Measurements from ENCODE around the gene CCT3.

CCT3 gene

DNA sequence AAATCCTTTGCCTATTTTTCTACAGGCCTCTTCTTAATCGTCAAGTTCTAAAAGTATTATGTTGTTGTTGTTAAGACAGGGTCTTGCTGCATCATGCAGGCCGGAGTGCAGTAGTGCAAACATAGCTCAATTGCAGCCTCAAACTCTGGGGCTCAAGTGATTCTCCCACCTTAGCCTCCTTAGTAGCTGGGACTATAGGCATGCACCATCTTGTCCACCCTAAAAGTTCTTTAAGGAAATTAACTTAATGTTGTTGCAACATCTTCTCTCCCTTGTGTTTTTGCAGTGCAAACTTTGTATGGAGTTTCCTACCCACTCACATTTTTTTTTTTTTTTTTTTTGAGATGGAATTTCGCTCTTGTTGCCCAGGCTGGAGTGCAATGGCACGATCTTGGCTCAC is 34.9 kb downstream of the CCT3 start:
- no peak overlapping the region for H3K4me3 ChIP-seq (ENCODE audit: low read depth, low read length)
- no peak for DNase-seq (ENCODE audit: low read depth, low spot score)
- TF ChIP-seq, protein P1, sequence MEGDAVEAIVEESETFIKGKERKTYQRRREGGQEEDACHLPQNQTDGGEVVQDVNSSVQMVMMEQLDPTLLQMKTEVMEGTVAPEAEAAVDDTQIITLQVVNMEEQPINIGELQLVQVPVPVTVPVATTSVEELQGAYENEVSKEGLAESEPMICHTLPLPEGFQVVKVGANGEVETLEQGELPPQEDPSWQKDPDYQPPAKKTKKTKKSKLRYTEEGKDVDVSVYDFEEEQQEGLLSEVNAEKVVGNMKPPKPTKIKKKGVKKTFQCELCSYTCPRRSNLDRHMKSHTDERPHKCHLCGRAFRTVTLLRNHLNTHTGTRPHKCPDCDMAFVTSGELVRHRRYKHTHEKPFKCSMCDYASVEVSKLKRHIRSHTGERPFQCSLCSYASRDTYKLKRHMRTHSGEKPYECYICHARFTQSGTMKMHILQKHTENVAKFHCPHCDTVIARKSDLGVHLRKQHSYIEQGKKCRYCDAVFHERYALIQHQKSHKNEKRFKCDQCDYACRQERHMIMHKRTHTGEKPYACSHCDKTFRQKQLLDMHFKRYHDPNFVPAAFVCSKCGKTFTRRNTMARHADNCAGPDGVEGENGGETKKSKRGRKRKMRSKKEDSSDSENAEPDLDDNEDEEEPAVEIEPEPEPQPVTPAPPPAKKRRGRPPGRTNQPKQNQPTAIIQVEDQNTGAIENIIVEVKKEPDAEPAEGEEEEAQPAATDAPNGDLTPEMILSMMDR (IDR thresholded peaks at IDR 0.05; ENCODE audit: low read depth, low read length), result no peak
- in situ Hi-C loops (cut with HindIII; ENCODE audit: low sequenced_read_pairs), result no loop called here

DNA sequence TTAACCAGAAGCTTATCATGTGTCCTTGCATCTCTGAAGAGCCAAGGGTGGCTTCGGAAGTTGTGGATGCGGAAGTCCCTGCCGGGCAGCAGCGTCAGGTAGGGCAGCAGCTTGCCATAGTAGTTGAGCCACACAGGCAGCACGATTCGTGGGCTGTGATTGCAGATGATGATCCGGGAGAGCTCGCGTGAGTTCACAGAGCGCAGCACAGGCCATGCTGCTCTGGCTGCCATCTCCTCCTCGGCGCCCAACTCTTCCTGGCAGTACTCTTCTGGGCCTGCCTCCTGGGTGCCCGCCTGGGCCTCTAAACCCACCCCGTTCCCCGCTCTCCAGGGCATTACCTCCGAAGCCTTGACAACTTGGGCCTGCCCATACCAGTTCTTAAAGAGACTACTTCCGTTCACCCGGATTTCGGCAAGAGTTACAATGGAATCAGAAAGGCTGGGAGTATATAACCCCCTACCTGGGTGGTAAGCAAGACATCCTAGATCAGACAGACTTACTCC is 39.2 kb downstream of the CCT3 start, which contains the start of gene VHLL:
VHLL (minus strand) TSS at position 456 of the 506 bp plus-strand sequence; CDS start at position 338, 118 bp downstream.
- no peak for DNase-seq (ENCODE audit: low read depth, low spot score)
- TF ChIP-seq, protein P1 (IDR thresholded peaks at IDR 0.05; ENCODE audit: low read depth, low read length), result no peak
- in situ Hi-C loops (cut with HindIII; ENCODE audit: low sequenced_read_pairs), result no loop called here
- H3K4me3 ChIP-seq (ENCODE audit: low read depth, low read length), result no peak within 1 kb of the TSS

- in situ Hi-C loops (cut with HindIII; ENCODE audit: low sequenced_read_pairs), result no loop called here
These were observed 42.6 kb downstream of the CCT3 start, which contains the start of gene GLMP for GRCh38 chr1:156295391-156295947. Gene GLMP (minus strand): TSS chr1:156295679. CDS start chr1:156295645, 34 bp downstream.

DNA sequence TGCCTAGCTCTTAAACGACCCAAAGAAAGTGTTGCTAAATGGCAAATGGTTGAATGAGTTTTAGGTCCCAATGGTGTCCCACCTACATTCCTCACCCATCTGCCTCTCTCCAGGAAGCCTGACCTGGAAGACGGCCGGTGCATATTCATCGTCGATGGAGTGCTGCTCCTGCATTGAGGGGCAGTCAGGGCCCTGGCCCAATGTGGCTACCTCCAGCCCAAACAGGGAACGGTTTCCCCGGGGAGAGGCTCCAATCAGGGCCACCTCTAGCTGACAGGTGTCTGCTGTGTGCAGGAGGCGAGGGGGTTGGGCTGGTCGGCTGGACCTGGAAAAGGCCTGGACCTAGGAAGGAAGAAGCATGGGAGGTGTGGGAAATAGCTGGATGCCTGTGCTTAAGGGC is 44.2 kb downstream of the CCT3 start:
- DNase-seq (ENCODE audit: low read depth, low spot score), result no peak
- TF ChIP-seq, protein P1 (IDR thresholded peaks at IDR 0.05; ENCODE audit: low read depth, low read length), result no peak
- in situ Hi-C loops (cut with HindIII; ENCODE audit: low sequenced_read_pairs), result no loop called here
- no peak overlapping the region for H3K4me3 ChIP-seq (ENCODE audit: low read depth, low read length)

More at GRCh38 chr1:156295391-156295947, 42.6 kb downstream of the CCT3 start, which contains the start of gene GLMP:
- peak; percentile 65 for DNase-seq (ENCODE audit: low read depth, low spot score)
- TF ChIP-seq, protein P1 (IDR thresholded peaks at IDR 0.05; ENCODE audit: low read depth, low read length), result no peak
- H3K4me3 ChIP-seq (ENCODE audit: low read depth, low read length), result peak within 1 kb of the TSS; percentile 70

- in situ Hi-C loops (cut with HindIII; ENCODE audit: low sequenced_read_pairs), result no loop called here
- no peak for DNase-seq (ENCODE audit: low read depth, low spot score)
- TF ChIP-seq, protein P1 (IDR thresholded peaks at IDR 0.05; ENCODE audit: low read depth, low read length), result no peak
- H3K4me3 ChIP-seq (ENCODE audit: low read depth, low read length), result no peak overlapping the region
These were observed 45.0 kb downstream of the CCT3 start for GRCh38 chr1:156293098-156293434.

DNA sequence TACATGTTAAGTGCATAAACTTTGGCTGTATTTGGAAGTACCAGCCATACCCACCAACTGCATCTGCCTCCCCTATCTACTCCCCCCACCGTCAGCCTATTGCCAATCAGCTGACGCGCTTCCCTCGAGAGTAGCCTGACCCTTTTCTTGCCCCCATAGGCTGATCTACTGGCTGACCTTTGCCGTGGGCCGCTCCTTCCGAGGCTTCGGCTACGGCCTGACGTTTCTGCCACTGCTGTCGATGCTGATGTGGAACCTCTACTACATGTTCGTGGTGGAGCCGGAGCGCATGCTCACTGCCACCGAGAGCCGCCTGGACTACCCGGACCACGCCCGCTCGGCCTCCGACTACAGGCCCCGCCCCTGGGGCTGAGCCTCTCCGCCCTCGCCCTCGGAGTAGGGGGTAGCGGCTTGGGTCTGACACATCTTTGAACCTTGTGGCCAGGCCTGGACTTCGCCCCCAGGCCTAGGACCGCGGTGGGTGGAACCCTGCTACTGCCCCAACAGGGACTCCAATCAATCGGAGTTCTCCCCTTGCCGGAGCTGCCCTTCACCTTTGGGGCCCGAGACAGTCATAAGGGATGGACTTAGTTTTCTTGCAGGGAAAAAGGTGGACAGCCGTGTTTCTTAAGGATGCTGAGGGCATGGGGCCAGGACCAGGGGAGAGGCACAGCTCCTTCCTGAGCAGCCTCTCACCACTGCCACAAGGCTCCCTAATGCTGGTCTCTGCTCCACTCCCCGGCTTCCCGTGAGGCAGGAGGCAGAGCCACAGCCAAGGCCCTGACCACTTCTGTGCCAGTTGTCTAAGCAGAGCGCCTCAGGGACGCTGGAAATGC is 46.6 kb downstream of the CCT3 start:
- TF ChIP-seq, protein P1 (IDR thresholded peaks at IDR 0.05; ENCODE audit: low read depth, low read length), result no peak
- peak overlapping the region; percentile 60 for H3K4me3 ChIP-seq (ENCODE audit: low read depth, low read length)
- in situ Hi-C loops (cut with HindIII; ENCODE audit: low sequenced_read_pairs), result no loop called here
- DNase-seq (ENCODE audit: low read depth, low spot score), result peak; percentile 81

All from astrocyte of the spinal cord (primary cell).